ENCODE measurements around the gene WFDC10A.
"Not testable (repeated sequence)": the region's sequence is repeated elsewhere in the genome, so short reads cannot be mapped to it uniquely, and the experiment has no call there.

Gene WFDC10A

DNA sequence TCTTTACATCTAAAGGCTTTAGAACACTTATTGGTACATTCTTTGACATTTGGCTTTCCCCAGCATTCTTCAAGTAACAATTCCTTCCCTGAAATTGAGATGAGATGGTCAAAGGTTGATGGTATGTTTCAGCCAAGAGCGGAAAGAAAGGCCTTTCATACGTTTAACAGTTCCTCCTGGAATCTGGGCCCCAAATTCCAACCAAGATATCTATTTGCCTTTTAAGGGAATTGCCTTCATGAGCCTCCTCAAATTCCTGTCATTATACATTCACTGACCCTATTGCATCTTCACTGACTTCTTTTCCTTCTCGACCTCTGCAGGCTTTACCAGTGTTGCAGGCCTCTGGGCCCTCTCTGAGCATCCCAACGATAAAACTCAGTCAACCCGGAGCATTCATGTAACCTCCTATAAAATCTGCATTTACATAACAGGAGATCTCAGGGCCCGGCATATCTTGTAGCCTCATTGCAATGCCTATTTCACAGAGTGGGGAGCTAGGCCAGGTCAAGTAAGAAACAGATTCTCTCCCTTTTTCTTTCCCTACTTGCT is 19.8 kb downstream of the WFDC10A start:
- no peak for DNase-seq

DNA sequence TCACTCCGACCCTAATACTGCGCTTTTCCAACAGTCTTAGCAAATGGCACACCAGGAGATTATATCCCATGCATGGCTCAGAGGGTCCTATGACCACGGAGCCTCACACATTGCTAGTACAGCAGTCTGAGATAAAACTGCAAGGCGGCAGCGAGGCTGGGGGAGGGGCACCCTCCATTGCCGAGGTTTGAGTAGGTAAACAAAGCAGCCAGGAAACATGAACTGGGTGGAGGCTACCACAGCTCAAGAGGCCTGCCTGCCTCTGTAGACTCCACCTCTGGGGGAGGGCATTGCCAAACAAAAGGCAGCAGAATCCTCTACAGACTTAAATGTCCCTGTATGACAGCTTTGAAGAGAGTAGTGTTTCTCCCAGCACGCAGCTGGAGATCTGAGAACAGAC is 22.2 kb downstream of the WFDC10A start:
- not testable (repeated sequence) for DNase-seq

DNA sequence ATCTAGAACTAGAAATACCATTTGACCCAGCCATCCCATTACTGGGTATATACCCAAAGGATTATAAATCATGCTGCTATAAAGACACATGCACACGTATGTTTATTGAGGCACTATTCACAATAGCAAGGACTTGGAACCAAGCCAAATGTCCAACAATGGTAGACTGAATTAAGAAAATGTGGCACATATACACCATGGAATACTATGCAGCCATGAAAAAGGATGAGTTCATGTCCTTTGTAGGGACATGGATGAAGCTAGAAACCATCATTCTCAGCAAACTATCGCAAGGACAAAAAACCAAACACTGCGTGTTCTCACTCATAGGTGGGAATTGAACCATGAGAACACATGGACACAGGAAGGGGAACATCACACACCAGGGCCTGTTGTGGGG is 27.5 kb downstream of the WFDC10A start:
- not testable (repeated sequence) for DNase-seq

DNA sequence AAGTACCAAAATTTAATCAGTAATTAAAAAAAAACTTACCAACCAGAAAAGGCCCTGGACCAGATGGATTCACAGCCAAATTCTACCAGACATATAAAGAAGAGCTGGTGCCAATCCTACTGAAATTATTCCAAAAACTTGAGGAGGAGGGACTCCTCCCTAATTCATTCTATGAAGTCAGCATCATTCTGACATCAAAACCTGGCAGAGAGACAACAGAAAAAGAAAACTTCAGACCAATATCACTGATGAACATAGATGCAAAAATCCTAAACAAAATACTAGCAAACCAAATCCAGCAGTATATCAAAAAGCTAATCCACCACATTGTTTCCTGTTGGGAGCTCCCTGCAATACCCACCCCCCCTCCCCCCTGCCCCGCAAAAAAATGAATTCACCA is 40.6 kb downstream of the WFDC10A start, which contains the start of gene WFDC11:
TSS of gene WFDC11 (minus strand) at position 101 of the 400 bp plus-strand sequence. CDS start 19,639 bp downstream, outside the sequence.
- DNase-seq, result no peak

DNA sequence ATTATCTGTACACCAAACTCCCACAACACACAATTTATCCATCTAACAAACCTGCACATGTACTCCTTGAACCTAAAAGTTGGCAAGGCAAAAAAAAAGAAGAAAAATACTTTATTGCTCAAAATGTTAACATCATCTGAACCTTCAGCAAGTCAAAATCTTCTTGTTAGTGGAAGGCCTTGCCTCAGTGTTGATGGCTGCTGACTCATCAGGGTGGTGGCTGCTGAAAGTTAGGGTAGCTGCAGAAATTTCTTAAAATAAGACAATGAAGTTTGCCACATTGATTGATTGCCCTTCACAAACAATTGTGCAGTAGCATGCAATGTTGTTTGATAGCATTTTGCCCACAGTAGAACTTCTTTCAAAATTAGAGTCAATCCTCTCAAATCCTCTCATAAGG is 43.2 kb downstream of the WFDC10A start:
- no peak for DNase-seq

DNA sequence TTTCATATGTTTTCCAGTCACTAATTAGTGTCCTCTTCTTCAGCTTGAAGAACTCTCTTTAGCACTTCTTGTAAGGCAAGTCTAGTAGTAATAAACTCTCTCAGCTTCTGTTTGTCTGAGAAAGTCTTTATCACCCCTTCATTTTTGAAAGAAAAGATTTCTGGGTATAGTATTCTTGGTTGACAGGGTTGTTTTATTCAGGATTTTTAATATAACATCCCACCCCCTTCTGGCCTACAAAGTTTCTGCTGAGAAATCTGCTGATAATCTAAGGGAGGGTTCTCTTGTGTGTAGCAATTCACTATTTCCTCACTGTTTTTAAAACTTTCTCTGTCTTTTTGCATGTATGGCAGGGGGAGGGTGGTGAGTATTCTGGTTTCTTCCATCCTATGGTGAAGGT is 50.1 kb downstream of the WFDC10A start:
- DNase-seq, result no peak
